Keratinocyte (primary cell): ENCODE results near the gene WDR35. TPM values are rescaled to one million over a fixed set of nuclear protein-coding genes. Genes with fewer than 3 reads are reported as not detected.

Source experiments
- DNase-seq: peaks from one replicate; pipeline ENCODE4 v3.0.0-alpha.2; 2011; ENCODE audit warnings: low read depth, missing footprints, low spot score
- FAIRE-seq: peaks from 2 replicates; lab custom pipeline; 2011; peaks lifted over from hg19 to GRCh38; lab: Jason Lieb, UNC
- H2AFZ ChIP-seq: 2 replicates; pipeline ENCODE4 v1.6.0; 2012; ENCODE audit warnings: low read length, control low read depth, inconsistent platforms; ENCODE audit not compliant: control insufficient read depth
- H3K27ac ChIP-seq: 2 replicates; pipeline ENCODE4 v1.5.1; 2011; ENCODE audit warnings: low read length; ENCODE audit not compliant: control insufficient read depth, insufficient read depth
- H3K27me3 ChIP-seq: 3 replicates; pipeline ENCODE4 v1.6.0; 2011; ENCODE audit warnings: low read length; ENCODE audit not compliant: control insufficient read depth, insufficient read depth; ENCODE audit errors: extremely low read depth
- H3K36me3 ChIP-seq, 2 experiments: 2 replicates in 1 of 2; 3 replicates in 1 of 2; pipeline ENCODE4 v1.5.1; 2011; ENCODE audit warnings: low read length in 2 of 2, mild to moderate bottlenecking in 1 of 2; ENCODE audit not compliant: control insufficient read depth in 2 of 2, insufficient read depth in 2 of 2; ENCODE audit errors: extremely low read depth in 1 of 2
- H3K4me1 ChIP-seq: 3 replicates; pipeline ENCODE4 v1.5.1; 2011; ENCODE audit warnings: low read length; ENCODE audit not compliant: control insufficient read depth, insufficient read depth; ENCODE audit errors: extremely low read depth
- H3K4me2 ChIP-seq: 3 replicates; pipeline ENCODE4 v1.6.0; 2011; ENCODE audit warnings: low read depth, low read length; ENCODE audit not compliant: control insufficient read depth, insufficient read depth; ENCODE audit errors: extremely low read depth
- H3K4me3 ChIP-seq, 3 experiments: fragments of 200-600 bp in 1 of 3; sonication (generic) in 1 of 3; 2 replicates in 2 of 3; 3 replicates in 1 of 3; pipeline ENCODE4 v1.5.1; 2011 to 2016; ENCODE audit warnings: low read length in 3 of 3, mild to moderate bottlenecking in 3 of 3, control low read depth in 2 of 3, inconsistent platforms in 1 of 3, low read depth in 1 of 3, mixed read lengths in 1 of 3, mixed run types in 1 of 3, moderate library complexity in 1 of 3; ENCODE audit not compliant: control insufficient read depth in 2 of 3, insufficient read depth in 2 of 3; ENCODE audit errors: extremely low read depth in 1 of 3
- H3K79me2 ChIP-seq: 2 replicates; pipeline ENCODE4 v1.6.0; 2012; ENCODE audit warnings: low read length; ENCODE audit not compliant: control insufficient read depth, insufficient read depth
- H3K9ac ChIP-seq: 3 replicates; pipeline ENCODE4 v1.6.0; 2011; ENCODE audit warnings: low read length; ENCODE audit not compliant: control insufficient read depth, insufficient read depth; ENCODE audit errors: extremely low read depth
- H3K9me1 ChIP-seq: 3 replicates; pipeline ENCODE4 v1.6.0; 2011; ENCODE audit warnings: low read length; ENCODE audit not compliant: control insufficient read depth, insufficient read depth; ENCODE audit errors: extremely low read depth
- H3K9me3 ChIP-seq: 2 replicates; pipeline ENCODE4 v1.5.1; 2012; ENCODE audit warnings: low read depth, low read length; ENCODE audit not compliant: control insufficient read depth
- H4K20me1 ChIP-seq: 3 replicates; pipeline ENCODE4 v1.6.0; 2011; ENCODE audit warnings: low read length; ENCODE audit not compliant: control insufficient read depth, insufficient read depth; ENCODE audit errors: extremely low read depth
- CTCF ChIP-seq, 3 experiments: IDR thresholded peaks in 1 of 3; conservative IDR thresholded peaks in 1 of 3; optimal IDR thresholded peaks in 1 of 3; 2 replicates in 2 of 3; 3 replicates in 1 of 3; pipeline versions ENCODE3 to v1.5.1; 2011; ENCODE audit warnings: low read length in 3 of 3, mild to moderate bottlenecking in 3 of 3, moderate library complexity in 2 of 3, control low read depth in 1 of 3, inconsistent platforms in 1 of 3; ENCODE audit not compliant: insufficient read depth in 2 of 3; ENCODE audit errors: extremely low read depth in 1 of 3
- EZH2 ChIP-seq: IDR thresholded peaks from one replicate; pipeline ENCODE4 v1.6.1; 2012; ENCODE audit warnings: inconsistent platforms, mild to moderate bottlenecking, low read length, moderate library complexity
- dilution Hi-C: fragments of 300-500 bp; cut with MboI; formaldehyde crosslinking; loops from one replicate; pipeline ENCODE4 v1.7.0; 2020; ENCODE audit warnings: low sequenced_read_pairs; ENCODE audit not compliant: extremely low pct_ligation_motif_present
- polyA plus RNA-seq, 5 experiments: library from polyadenylated mRNA; depleted of rRNA in 3 of 5; stranded (reverse) in 3 of 5; stranded (forward) in 1 of 5; unstranded in 1 of 5; fragments of >200 nt; gene quantifications; 1 replicate in 1 of 5; 2 replicates in 3 of 5; 3 replicates in 1 of 5; pipeline versions ENCODE4 v1.2.1 to v1.2.3, GENCODE V29; 2011 to 2012; ENCODE audit warnings: missing spikeins in 2 of 5, low read depth in 1 of 5, low replicate concordance in 1 of 5

The WDR35 gene
- polyA plus RNA-seq, 1 donor (not counting 4 experiments of a cell fraction or from before 2014, with no cell fraction given), result 8.8 TPM

DNA sequence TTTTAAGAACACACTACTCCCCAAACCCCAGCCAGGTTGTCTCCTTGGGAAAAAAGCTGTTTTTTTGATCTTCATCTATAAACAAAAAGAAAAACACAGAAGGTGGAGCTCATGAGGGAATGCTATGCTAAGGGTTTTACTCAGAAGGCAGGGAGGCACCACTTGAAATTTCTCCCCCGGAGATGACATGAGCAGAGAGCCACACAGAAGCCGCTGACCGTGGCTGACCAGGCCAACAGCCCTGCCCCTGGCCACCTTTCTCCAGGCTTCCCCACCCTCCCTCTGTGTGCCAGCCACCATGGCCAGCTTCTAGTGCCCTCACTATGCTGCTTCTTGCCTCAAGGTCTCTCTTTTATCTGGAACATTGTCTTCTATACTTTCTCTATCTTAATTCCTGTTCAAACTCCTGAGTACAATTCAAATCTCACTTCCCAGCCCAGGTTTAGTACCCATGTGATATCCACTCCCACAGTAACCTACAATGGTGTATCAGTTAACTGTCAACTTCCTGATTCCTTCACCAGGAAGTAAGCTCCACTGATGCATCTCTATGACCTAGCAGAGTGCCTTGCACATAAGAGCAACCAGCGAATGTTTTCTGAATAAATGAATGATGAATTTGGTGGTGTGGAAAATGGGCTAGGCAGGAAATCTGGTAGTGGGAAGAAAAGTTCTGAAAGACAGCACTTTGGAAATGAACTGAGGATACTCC, 46.2 kb upstream of the WDR35 start:
- H3K36me3 ChIP-seq, result peaks cover 25 to 42% of the 10 kb centered on the region in 2 experiments
- peaks cover 19% of the 10 kb centered on the region for H3K79me2 ChIP-seq
- H3K9ac ChIP-seq, result no peak overlapping the region
- H3K27ac ChIP-seq, result no peak overlapping the region
- H3K4me1 ChIP-seq, result peaks cover 10% of the 10 kb centered on the region
- H4K20me1 ChIP-seq, result no peaks in the 10 kb centered on the region
- dilution Hi-C loops, result no loop called here
- TF ChIP-seq CTCF (optimal IDR thresholded peaks at IDR 0.05 in 1 of 3, IDR thresholded peaks at IDR 0.05 in 1 of 3, conservative IDR thresholded peaks at IDR 0.05 in 1 of 3; ENCODE audit: extremely low read depth in 1 of 3, insufficient read depth in 2 of 3, low read length in 3 of 3), result no peak
- no peak for TF ChIP-seq EZH2
- H3K9me1 ChIP-seq, result no peaks in the 10 kb centered on the region
- H3K9me3 ChIP-seq, result no peaks in the 10 kb centered on the region
- H3K27me3 ChIP-seq, result no peaks in the 10 kb centered on the region
- no peak overlapping the region for H3K4me3 ChIP-seq
- H2AFZ ChIP-seq, result no peak overlapping the region
- FAIRE-seq (no peak), DNase-seq (no peak)
- no peak overlapping the region for H3K4me2 ChIP-seq

GRCh38 chr2:20034821-20035220, 44.9 kb upstream of the WDR35 start:
- FAIRE-seq, result no peak
- no peak for DNase-seq

More at GRCh38 chr2:20034821-20035220, 44.9 kb upstream of the WDR35 start:
- Histone ChIP-seq H3K79me2 (peaks cover 13% of the 10 kb centered on the region), H3K4me1 (no peaks in the 10 kb centered on the region), H3K36me3 (peaks cover 17 to 42% of the 10 kb centered on the region in 2 experiments), H3K9ac (no peak overlapping the region), H4K20me1 (no peaks in the 10 kb centered on the region), H3K4me3 (no peak overlapping the region), H3K9me1 (no peaks in the 10 kb centered on the region), H3K27me3 (no peaks in the 10 kb centered on the region), H2AFZ (no peak overlapping the region), H3K4me2 (no peak overlapping the region), H3K27ac (no peak overlapping the region), H3K9me3 (no peaks in the 10 kb centered on the region)
- TF ChIP-seq CTCF (optimal IDR thresholded peaks at IDR 0.05 in 1 of 3, IDR thresholded peaks at IDR 0.05 in 1 of 3, conservative IDR thresholded peaks at IDR 0.05 in 1 of 3; ENCODE audit: extremely low read depth in 1 of 3, insufficient read depth in 2 of 3, low read length in 3 of 3) (no peak), EZH2 (no peak)
- dilution Hi-C loops, result no loop called here
